GM21825 (cell line): Measurements from ENCODE around the gene GPR32.
"Not testable (repeated sequence)": the region's sequence is repeated elsewhere in the genome, so short reads cannot be mapped to it uniquely, and the experiment has no call there.

Source experiments
- ATAC-seq: cut with Tn5 transposase; IDR thresholded peaks from one replicate; pipeline ENCODE4 v1.9.1; 2021; ENCODE audit warnings: mild to moderate bottlenecking, moderate library complexity; ENCODE audit not compliant: unreplicated experiment

Gene GPR32

DNA sequence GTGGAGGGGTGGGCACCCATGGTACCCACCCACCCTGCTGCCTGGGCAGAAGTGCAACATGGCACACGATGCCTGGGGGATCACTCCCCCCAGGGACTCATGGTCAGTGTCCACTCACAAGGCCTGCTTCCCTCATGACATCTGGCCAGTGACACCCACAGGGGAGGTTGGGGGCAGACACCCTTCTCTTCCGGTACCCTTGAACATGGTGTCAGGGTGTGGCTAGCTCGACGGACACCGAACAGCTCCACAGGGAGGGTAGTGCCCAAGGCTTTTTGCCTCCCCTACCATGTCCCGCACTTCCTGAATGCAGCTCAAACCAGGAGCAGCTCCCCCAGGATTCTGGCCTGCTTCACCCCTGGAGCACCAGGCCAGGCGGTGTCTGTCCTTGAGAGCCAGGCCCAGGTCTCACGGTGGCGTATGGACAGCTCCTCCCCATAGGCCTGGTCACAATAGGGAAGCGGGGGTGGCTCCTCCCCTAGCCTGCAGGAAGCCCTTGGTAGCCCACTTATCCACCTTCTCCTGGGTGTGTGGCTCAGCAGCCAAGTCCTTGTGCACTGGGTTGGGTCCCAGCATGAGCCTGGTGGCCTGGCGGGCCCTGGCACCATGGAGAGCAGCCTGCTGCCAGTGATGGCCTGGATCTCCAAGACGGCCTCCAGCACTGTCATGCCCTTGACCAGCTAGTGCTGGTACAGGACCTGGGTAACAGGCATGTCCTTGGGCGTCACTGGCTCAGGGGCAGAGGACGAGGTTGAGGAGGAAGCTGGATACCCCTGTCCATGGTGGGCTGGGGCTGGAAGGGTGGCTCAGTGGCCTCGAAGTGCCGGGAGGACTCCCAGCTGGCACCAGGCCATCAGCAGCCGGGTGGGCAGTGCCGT is 27.8 kb downstream of the GPR32 start:
- ATAC-seq, result no peak

DNA sequence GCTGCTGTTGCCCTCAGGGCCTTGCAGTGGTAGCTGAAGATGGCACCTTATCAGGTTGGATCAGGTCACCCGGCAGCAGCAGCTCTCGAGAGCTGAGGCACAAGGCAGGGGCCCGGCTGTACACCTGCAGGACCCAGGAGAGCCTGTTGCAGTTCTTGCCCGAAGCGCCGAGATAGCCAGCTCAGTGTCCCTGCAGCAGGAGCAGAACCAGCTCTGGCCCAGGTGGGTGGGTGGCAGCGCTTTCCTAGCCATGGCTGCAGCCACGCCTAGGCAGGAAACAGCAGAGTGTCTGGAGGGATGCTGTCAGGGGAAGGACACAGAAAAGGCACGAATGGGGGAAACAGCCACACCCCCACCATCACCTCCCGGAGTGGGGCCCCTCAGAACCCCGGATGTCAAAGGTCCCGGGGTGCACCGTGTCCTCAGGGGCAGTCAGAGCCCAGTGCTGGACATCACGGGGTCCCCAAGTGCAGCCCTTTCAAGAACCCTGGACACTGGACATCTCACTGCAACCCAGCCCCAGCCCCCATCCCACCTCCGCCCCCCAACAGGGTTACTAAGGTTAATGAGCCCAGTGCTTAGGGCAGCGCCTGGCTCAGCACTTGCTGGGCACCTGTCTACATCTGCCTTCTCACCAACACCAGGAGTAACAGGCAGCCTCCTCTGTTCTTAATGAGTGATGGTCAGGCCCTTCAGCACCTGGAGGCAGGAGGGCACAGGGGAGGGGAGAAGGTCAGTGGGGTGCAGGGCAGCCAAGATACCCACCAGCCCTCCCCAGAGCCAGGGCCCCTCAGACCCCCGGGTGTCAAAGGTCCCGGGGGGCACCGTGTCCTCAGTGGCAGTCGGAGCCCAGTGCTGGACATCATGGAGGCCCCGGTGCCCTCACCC is 28.6 kb downstream of the GPR32 start:
- ATAC-seq, result no peak

DNA sequence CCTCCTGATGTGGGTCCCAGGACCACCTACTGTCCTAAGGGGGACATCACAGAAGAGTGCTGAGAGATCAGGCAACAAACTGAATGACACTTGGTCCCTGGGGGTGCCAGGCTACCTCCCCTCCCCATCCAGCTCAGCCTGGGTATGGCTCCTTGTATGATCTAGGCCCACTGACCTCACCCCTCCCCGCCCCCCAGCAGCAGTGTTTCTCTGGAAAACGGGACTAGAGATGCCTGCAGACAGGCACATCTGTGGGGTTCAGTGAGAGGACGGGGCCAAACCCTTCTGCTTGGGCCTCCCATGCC is 29.2 kb downstream of the GPR32 start:
- ATAC-seq, result no peak

GRCh38 chr19:50801107-50801506 is 30.8 kb downstream of the GPR32 start:
- no peak for ATAC-seq

DNA sequence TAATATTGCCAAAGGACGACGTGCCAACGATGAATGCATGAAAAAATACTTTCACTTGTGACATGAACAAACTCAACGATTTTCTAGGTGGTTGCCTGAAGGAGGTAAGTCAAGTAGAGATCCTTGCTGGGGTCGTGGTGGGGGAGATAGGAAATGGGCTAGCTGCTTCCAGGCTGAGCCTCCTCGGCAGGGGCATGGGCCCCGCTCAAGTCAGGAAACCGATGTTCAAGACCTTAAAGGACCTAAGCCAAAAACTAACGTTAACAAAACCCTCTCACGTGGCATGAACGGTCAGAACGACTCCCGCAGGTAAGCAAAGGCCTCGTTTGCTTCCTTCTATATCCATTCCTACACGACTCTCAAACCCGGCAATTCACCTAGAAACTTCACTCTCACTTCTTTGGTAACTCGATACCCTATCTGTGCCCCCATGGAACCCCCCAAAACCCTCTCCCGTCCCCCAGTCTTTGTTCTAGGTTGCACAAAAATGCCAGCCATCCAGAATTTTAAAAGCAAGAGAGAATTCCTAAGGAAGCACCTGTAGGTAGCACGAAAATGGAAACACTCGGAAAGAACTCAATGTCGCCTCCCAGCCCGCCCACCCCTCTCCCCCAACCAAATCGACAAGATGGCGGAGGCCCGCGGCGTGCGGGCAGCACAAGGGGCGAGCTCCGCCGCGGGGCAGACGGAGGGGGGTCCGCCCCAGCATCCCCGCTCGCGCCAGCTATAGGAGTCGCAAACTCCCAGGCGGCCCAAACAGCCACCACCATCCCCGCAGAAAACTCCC is 33.6 kb downstream of the GPR32 start:
- peak; percentile 14 for ATAC-seq

GRCh38 chr19:50804420-50805272 is 34.4 kb downstream of the GPR32 start:
- ATAC-seq, result peak; percentile 92

DNA sequence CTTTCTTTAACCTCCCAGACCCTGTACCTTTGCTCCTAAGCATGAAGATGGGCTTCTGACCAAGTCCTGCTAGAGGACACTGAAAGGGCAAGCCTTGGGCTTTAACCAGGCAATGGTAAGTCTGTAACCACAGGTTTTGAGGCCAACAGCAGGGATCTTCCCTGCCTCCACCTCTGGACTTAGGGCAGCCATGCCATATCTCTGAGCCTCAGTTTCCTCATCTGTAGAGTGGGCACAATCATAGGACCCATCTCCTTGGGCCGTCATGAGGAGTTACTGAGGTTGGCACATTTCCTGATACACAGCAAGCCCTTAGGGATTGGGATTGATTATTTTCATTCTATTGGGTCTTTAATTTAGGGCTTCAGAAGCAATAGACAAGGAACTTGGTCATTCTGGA is 38.6 kb downstream of the GPR32 start:
- ATAC-seq, result no peak

DNA sequence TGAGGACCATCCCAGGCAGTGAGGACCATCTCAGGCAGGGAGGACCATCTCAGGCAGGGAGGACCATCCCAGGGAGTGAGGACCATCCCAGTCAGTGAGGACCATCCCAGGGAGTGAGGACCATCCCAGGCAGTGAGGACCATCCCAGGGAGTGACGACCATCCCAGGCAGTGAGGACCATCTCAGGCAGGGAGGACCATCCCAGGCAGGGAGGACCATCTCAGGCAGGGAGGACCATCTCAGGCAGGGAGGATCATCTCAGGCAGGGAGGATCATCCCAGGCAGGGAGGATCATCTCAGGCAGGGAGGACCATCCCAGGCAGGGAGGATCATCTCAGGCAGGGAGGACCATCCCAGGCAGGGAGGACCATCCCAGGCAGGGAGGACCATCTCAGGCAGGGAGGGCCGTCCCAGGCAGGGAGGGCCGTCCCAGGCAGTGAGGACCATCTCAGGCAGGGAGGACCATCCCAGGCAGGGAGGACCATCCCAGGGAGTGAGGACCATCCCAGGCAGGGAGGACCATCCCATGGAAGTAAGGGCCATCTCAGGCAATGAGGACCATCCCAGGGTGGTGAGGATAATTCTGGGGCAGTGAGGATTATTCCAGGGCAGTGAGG is 41.5 kb downstream of the GPR32 start:
- not testable (repeated sequence) for ATAC-seq

- no peak for ATAC-seq
These were observed 42.2 kb downstream of the GPR32 start for GRCh38 chr19:50812474-50812873.

DNA sequence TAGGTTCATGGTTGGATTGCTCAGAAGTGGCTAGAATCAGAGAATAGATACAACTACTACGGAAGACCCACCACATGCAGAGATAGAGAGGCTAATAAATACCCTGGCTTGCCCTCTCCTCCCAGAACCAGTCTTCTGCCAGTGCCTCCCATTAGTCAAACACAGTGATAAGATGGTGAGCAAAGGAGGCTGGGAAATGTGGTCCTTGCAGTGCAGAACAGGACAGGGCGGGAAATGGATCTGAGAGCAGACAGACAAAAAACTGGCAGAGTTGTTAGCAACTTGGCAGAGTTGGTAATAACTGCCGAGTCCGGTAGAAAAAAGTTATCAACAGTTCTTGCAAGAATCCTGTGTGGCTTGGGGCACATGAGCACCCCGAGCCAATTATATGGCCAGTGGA is 44.6 kb downstream of the GPR32 start:
- no peak for ATAC-seq

- no peak for ATAC-seq
These were observed 45.2 kb downstream of the GPR32 start for GRCh38 chr19:50815439-50815838.

DNA sequence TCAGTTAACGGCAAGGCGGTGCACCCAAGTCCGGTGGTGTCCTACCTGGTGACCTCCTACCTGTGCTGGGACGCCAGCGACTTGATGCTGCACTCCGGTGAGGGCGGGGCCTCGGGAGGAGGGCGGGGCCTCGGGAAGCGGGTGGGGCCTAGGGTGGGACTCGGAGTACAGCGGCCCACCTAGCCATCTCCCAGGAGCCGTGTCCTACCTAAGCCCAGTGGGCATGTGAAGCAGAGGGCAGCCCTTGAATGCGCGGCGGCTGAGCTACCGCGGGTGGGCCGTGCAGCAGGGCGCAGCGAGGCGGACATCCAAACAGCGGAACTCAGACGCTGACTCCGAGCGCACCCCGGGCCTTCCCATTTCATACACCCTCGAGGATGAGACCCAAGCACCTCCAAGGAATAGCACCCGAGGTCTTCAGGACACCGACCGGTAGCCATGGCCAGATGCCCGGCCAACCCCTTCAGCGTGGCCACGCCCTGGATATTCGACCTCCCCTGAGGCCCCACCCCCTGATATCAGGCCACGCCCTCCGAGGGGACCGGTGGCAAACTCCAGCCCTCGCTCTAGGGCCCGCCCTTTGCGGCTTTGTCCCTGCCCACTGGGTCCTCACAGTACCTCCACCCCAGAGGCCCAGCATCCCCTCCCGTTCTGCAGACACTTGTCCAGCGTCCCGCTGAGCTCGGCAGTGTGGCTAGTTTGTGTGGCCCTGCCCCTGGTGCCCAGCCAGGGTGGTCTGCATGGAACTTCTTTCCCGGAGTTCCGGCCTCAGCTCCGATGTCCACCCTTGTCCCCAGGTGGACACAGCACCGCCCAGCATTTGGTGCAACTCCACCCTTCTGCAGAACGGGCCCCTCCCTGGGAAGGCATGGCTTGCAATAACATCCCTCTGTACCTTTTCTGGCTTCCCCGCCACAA is 47.9 kb downstream of the GPR32 start:
- peak; percentile 52 for ATAC-seq

DNA sequence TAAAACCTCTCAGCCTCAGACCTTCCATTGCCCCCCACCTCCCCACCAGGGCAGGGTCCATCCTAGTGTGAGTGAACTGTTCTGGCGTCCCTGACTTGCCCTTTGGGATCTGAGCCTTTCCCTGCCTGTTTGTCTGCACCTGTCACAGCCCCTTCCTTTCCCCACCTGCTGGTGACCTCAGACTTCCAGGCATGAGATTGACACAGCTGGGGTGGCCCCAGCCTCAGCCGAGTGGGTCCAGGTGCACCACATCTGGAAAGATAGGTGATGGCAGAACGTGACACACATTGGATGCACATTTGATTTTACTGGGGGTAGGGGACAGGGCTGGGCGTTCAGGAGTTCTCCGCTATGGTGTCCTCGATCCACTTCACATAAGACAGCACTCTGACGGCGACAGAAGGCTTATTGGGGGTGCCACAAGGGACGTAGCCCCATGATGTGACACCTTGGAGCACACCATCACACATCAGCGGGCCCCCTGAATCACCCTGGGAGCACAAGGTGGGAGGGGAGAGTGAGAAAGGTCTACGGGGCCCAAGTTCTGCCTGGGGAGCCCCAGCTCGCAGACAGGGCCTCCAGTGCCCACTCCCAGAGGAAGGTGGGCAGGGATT is 48.7 kb downstream of the GPR32 start:
- ATAC-seq, result no peak

GRCh38 chr19:50819636-50820035 is 49.4 kb downstream of the GPR32 start:
- no peak for ATAC-seq

- no peak for ATAC-seq
These were observed 49.8 kb downstream of the GPR32 start for GRCh38 chr19:50820086-50820485.

- no peak for ATAC-seq
These were observed 50.4 kb downstream of the GPR32 start for GRCh38 chr19:50820549-50821247.

- ATAC-seq, result no peak
These were observed 51.0 kb downstream of the GPR32 start for GRCh38 chr19:50821248-50821612.
